Caco-2 (cell line): ENCODE measurements around the gene HEATR5A. TPM values are rescaled to one million over a fixed set of nuclear protein-coding genes. Genes with fewer than 3 reads are reported as not detected.

Experiments
- BruUV-seq: library from RNA; stranded (reverse); fragments of 400-500 nt; replicated peaks from 2 replicates; lab custom pipeline; 2021; lab: Mats Ljungman, UMichigan
- CTCF ChIA-PET: fragments of 300-600 bp; sonication (Branson Sonifier 250); formaldehyde crosslinking; loops from one replicate; lab custom pipeline; 2022; ENCODE audit warnings: antibody characterized with exemption; lab: Charles Lee
- POLR2A ChIA-PET: fragments of 300-600 bp; sonication (Branson Sonifier 250); formaldehyde crosslinking; loops from one replicate; lab custom pipeline; 2022; ENCODE audit warnings: antibody characterized with exemption; lab: Charles Lee
- DNase-seq, 2 experiments: peaks; one replicate each; pipeline versions ENCODE4 v3.0.0 to v3.0.0-alpha.2; 2020 to 2022
- H3K27me3 ChIP-seq: replicated peaks from 2 replicates; pipeline ENCODE4 v1.6.0; 2011; ENCODE audit warnings: low read length; ENCODE audit not compliant: control insufficient read depth, insufficient read depth
- H3K36me3 ChIP-seq: 2 replicates; pipeline ENCODE4 v1.5.1; 2011; ENCODE audit warnings: low read length; ENCODE audit not compliant: control insufficient read depth, insufficient read depth
- H3K4me1 ChIP-seq: fragments of 250-450 bp; sonication (Bioruptor Pico); 2 replicates; pipeline ENCODE4 v1.5.1; 2020; ENCODE audit warnings: mild to moderate bottlenecking
- H3K4me3 ChIP-seq: 2 replicates; pipeline ENCODE4 v1.5.1; 2011; ENCODE audit warnings: low read depth, mild to moderate bottlenecking, control low read depth, low read length
- H3K9me3 ChIP-seq: fragments of 250-450 bp; sonication (Bioruptor Pico); 2 replicates; pipeline ENCODE4 v1.5.1; 2020; ENCODE audit warnings: mild to moderate bottlenecking, moderate library complexity
- H3K27ac Mint-ChIP-seq: one replicate; pipeline ENCODE4 v1.8.0; 2022; ENCODE audit warnings: mixed read lengths; ENCODE audit not compliant: unreplicated experiment
- H3K27me3 Mint-ChIP-seq: one replicate; pipeline ENCODE4 v1.8.0; 2022; ENCODE audit warnings: mixed read lengths; ENCODE audit not compliant: insufficient read depth, unreplicated experiment
- H3K36me3 Mint-ChIP-seq: one replicate; pipeline ENCODE4 v1.8.0; 2022; ENCODE audit warnings: mild to moderate bottlenecking, mixed read lengths; ENCODE audit not compliant: insufficient read depth, unreplicated experiment
- H3K4me1 Mint-ChIP-seq: one replicate; pipeline ENCODE4 v1.8.0; 2022; ENCODE audit warnings: low read depth, mixed read lengths; ENCODE audit not compliant: unreplicated experiment
- H3K4me3 Mint-ChIP-seq: one replicate; pipeline ENCODE4 v1.8.0; 2022; ENCODE audit warnings: mild to moderate bottlenecking, moderate library complexity, mixed read lengths; ENCODE audit not compliant: unreplicated experiment
- H3K9me3 Mint-ChIP-seq: one replicate; pipeline ENCODE4 v1.8.0; 2022; ENCODE audit warnings: mixed read lengths; ENCODE audit not compliant: unreplicated experiment
- intact Hi-C: fragments of 100-400 bp; cut with micrococcal nuclease; formaldehyde crosslinking; loops from one replicate; pipeline ENCODE4 v1.10.0; 2022; ENCODE audit not compliant: unreplicated experiment
- total RNA-seq: library from RNA; stranded (reverse); gene quantifications from 2 replicates; pipeline ENCODE4 v1.2.3, GENCODE V29; 2022
- TF ChIP-seq, protein P1 (sequence below), 2 experiments: fragments of 200-600 bp in 1 of 2; IDR thresholded peaks; 1 replicate in 1 of 2; 2 replicates in 1 of 2; pipeline versions ENCODE4 v1.5.1 to v1.8.0; 2011 to 2022; ENCODE audit warnings: antibody characterized with exemption in 1 of 2, control low read depth in 1 of 2, inconsistent platforms in 1 of 2, low read depth in 1 of 2, low read length in 1 of 2, mild to moderate bottlenecking in 1 of 2, moderate library complexity in 1 of 2; ENCODE audit not compliant: insufficient read depth in 1 of 2, severe bottlenecking in 1 of 2, unreplicated experiment in 1 of 2

The HEATR5A gene
- total RNA-seq, 1 experiment from 2014 or later: 55.6 TPM

DNA sequence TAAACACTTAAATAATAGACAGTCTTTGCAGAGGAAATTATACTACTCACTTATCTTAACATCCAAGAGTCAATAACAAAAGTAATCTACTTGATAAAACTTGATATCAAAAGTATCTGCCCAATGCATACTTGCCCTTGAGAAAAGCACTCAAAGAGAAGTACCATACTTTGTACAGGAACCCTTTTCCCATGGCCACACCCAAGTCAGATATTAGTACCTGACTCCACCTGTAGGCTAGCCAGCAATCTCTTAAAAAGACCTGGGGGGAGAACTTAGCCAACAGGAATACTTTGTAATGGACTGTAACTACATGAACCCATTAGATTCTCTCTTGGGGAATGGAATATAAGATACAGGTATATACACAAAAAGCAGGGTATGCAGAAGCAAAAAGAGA is 113.2 kb downstream of the HEATR5A start:
- Mint-ChIP-seq H3K4me1 (no peaks in the 10 kb centered on the region), H3K36me3 (peaks cover 19% of the 10 kb centered on the region), H3K4me3 (no peak overlapping the region), H3K27me3 (no peaks in the 10 kb centered on the region), H3K9me3 (no peaks in the 10 kb centered on the region), H3K27ac (no peak overlapping the region)
- Histone ChIP-seq H3K4me1 (no peaks in the 10 kb centered on the region), H3K9me3 (no peaks in the 10 kb centered on the region), H3K4me3 (no peak overlapping the region), H3K36me3 (no peaks in the 10 kb centered on the region), H3K27me3 (no peaks in the 10 kb centered on the region)
- intact Hi-C loops: loop anchor here (5.0 kb wide), 1 partner anchor 100 kb away; the partner anchor contains the start of gene HECTD1
- ChIA-PET POLR2A (no interaction called here), CTCF (no interaction called here)
- BruUV-seq: no TSS peak
- peak in 1 of 2 experiments; percentile 15 for DNase-seq
- TF ChIP-seq, protein P1, sequence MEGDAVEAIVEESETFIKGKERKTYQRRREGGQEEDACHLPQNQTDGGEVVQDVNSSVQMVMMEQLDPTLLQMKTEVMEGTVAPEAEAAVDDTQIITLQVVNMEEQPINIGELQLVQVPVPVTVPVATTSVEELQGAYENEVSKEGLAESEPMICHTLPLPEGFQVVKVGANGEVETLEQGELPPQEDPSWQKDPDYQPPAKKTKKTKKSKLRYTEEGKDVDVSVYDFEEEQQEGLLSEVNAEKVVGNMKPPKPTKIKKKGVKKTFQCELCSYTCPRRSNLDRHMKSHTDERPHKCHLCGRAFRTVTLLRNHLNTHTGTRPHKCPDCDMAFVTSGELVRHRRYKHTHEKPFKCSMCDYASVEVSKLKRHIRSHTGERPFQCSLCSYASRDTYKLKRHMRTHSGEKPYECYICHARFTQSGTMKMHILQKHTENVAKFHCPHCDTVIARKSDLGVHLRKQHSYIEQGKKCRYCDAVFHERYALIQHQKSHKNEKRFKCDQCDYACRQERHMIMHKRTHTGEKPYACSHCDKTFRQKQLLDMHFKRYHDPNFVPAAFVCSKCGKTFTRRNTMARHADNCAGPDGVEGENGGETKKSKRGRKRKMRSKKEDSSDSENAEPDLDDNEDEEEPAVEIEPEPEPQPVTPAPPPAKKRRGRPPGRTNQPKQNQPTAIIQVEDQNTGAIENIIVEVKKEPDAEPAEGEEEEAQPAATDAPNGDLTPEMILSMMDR (IDR thresholded peaks at IDR 0.05; ENCODE audit: insufficient read depth in 1 of 2, low read depth in 1 of 2, low read length in 1 of 2, severe bottlenecking in 1 of 2, unreplicated experiment in 1 of 2): peak; percentile 14 to 21

DNA sequence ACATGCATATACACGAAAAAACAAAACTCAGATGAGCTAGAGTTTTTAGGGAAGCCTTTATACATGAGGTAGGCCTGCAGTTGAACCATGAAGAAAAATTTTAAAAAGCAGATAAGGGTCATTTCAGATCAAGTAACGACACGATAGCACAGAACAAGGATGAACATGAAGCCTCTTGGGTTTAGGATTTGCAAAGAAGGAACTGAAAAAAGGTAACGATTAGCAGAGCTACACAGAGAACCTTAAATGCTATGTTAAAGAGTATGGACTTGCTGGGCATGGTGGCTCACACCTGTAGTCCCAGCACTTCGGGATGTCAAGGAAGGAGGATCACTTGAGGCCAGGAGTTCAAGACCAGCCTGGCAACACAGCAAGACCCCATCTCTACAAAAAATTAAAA is 116.7 kb downstream of the HEATR5A start:
- no TSS peak for BruUV-seq
- Histone ChIP-seq H3K4me3 (no peak overlapping the region), H3K4me1 (no peaks in the 10 kb centered on the region), H3K36me3 (no peaks in the 10 kb centered on the region), H3K27me3 (no peaks in the 10 kb centered on the region), H3K9me3 (no peaks in the 10 kb centered on the region)
- no peak for DNase-seq
- no peak overlapping the region for H3K27ac Mint-ChIP-seq
- no peak overlapping the region for H3K4me3 Mint-ChIP-seq
- CTCF ChIA-PET: no interaction called here
- H3K27me3 Mint-ChIP-seq: no peaks in the 10 kb centered on the region
- no peaks in the 10 kb centered on the region for H3K4me1 Mint-ChIP-seq
- peaks cover 25% of the 10 kb centered on the region for H3K36me3 Mint-ChIP-seq
- H3K9me3 Mint-ChIP-seq: no peaks in the 10 kb centered on the region
- POLR2A ChIA-PET: no interaction called here
- intact Hi-C loops: no loop called here
- TF ChIP-seq, protein P1 (IDR thresholded peaks at IDR 0.05; ENCODE audit: insufficient read depth in 1 of 2, low read depth in 1 of 2, low read length in 1 of 2, severe bottlenecking in 1 of 2, unreplicated experiment in 1 of 2): no peak

DNA sequence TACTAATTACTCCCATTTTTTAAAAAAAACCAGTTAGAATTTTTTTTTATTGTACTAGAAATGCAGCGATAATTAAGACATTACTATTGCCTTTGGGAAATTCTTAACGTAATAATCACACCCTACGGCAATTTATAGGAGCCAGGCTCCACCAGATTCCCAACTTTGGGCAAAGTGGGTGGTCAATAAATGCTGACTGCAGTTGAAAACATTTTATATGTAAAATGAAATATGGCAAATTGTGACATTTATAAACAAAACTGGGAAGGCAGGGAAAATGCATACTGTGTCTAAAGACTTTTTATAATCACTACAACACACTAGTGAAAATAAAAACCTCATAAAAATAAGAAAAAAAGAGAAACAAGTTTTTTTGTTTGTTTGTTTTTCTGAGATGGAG is 119.5 kb downstream of the HEATR5A start:
- TF ChIP-seq, protein P1 (IDR thresholded peaks at IDR 0.05; ENCODE audit: insufficient read depth in 1 of 2, low read depth in 1 of 2, low read length in 1 of 2, severe bottlenecking in 1 of 2, unreplicated experiment in 1 of 2): no peak
- H3K4me1 Mint-ChIP-seq: no peaks in the 10 kb centered on the region
- no peaks in the 10 kb centered on the region for H3K4me1 ChIP-seq
- H3K36me3 ChIP-seq: no peaks in the 10 kb centered on the region
- ChIA-PET CTCF (interaction anchor here (1.4 kb wide), 1 partner anchor 93 kb away, joined by 7 read pairs; the partner anchor contains the start of gene HECTD1), POLR2A (no interaction called here)
- H3K9me3 Mint-ChIP-seq: no peaks in the 10 kb centered on the region
- DNase-seq: no peak
- intact Hi-C loops: no loop called here
- no peaks in the 10 kb centered on the region for H3K27me3 ChIP-seq
- no peak overlapping the region for H3K4me3 ChIP-seq
- peaks cover 25% of the 10 kb centered on the region for H3K36me3 Mint-ChIP-seq
- H3K27ac Mint-ChIP-seq: no peak overlapping the region
- H3K9me3 ChIP-seq: no peaks in the 10 kb centered on the region
- no TSS peak for BruUV-seq
- no peak overlapping the region for H3K4me3 Mint-ChIP-seq
- H3K27me3 Mint-ChIP-seq: no peaks in the 10 kb centered on the region
